K562 (cell line): Measurements from ENCODE around the gene PYM1. TPM values are rescaled to one million over a fixed set of nuclear protein-coding genes. Genes with fewer than 3 reads are reported as not detected.

Source experiments
- ATAC-seq: fragments of 200-7000 bp; cut with Tn5 transposase; 3 replicates; pipeline ENCODE4 v1.9.1; 2020; ENCODE audit warnings: moderate library complexity
- BruUV-seq: library from RNA; stranded (reverse); fragments of 400-500 nt; replicated peaks from 2 replicates; lab custom pipeline; 2021; lab: Mats Ljungman, UMichigan
- CTCF ChIA-PET: fragments of 300-600 bp; formaldehyde crosslinking; extraction: SDS; loops from one replicate; lab custom pipeline; 2021; ENCODE audit warnings: low intra/inter-chr PET ratio; lab: Yijun Ruan, JAX
- POLR2A ChIA-PET: fragments of 300-600, 350-650 bp; sonication (Branson Sonifier 250); formaldehyde crosslinking; extraction: SDS; loops from one replicate; lab custom pipeline; 2021; ENCODE audit warnings: antibody characterized with exemption, inconsistent platforms; lab: Yijun Ruan, JAX
- DNase-seq, 4 experiments: peaks; one replicate each; pipeline versions ENCODE4 v3.0.0 to v3.0.0-alpha.2; 2011 to 2018; ENCODE audit warnings: low spot score in 3 of 4, mixed read lengths in 3 of 4; ENCODE audit errors: extremely low read depth in 1 of 4
- FAIRE-seq: peaks from 2 replicates; lab custom pipeline; 2011; peaks lifted over from hg19 to GRCh38; lab: Jason Lieb, UNC
- H2AFZ ChIP-seq: 2 replicates; pipeline ENCODE4 v1.6.0; 2011; ENCODE audit warnings: low read depth, low read length, control low read depth, inconsistent platforms
- H3K27ac ChIP-seq: fragments of 200-600 bp; 3 replicates; pipeline ENCODE4 v1.8.0; 2011; ENCODE audit warnings: low read depth, mild to moderate bottlenecking, control low read depth, inconsistent platforms, low read length, moderate library complexity, mixed read lengths; ENCODE audit errors: extremely low read depth
- H3K27me3 ChIP-seq, 2 experiments: fragments of 300-600 bp in 1 of 2; 2 replicates in 1 of 2; 3 replicates in 1 of 2; pipeline versions ENCODE4 v1.6.0 to v1.8.0; 2011; ENCODE audit warnings: inconsistent platforms in 2 of 2, low read length in 2 of 2, mild to moderate bottlenecking in 1 of 2, mixed read lengths in 1 of 2, moderate library complexity in 1 of 2; ENCODE audit not compliant: control insufficient read depth in 2 of 2, insufficient read depth in 2 of 2
- H3K36me3 ChIP-seq: fragments of 300-600 bp; 3 replicates; pipeline ENCODE4 v1.8.0; 2011; ENCODE audit warnings: mild to moderate bottlenecking, low read length, inconsistent platforms; ENCODE audit not compliant: control insufficient read depth, insufficient read depth
- H3K4me1 ChIP-seq, 2 experiments: fragments of 200-600 bp in 1 of 2; replicated peaks in 1 of 2; 2 replicates in 1 of 2; 3 replicates in 1 of 2; pipeline versions ENCODE4 v1.5.1 to v1.8.0; 2011; ENCODE audit warnings: inconsistent platforms in 2 of 2, low read length in 2 of 2, mild to moderate bottlenecking in 1 of 2, mixed read lengths in 1 of 2, moderate library complexity in 1 of 2; ENCODE audit not compliant: control insufficient read depth in 2 of 2, insufficient read depth in 2 of 2
- H3K4me2 ChIP-seq: 2 replicates; pipeline ENCODE4 v1.6.1; 2011; ENCODE audit warnings: low read length, control low read depth, inconsistent platforms, mixed read lengths; ENCODE audit not compliant: insufficient read depth
- H3K4me3 ChIP-seq: fragments of 200-600 bp; sonication (generic), shearing (Covaris generic); 2 replicates; pipeline ENCODE4 v1.5.1; 2016; ENCODE audit warnings: control low read depth, inconsistent platforms
- H3K79me2 ChIP-seq: fragments of 200-600 bp; 3 replicates; pipeline ENCODE4 v1.8.0; 2011; ENCODE audit warnings: low read length, inconsistent platforms; ENCODE audit not compliant: control insufficient read depth, insufficient read depth
- H3K9ac ChIP-seq, 2 experiments: 2 replicates each; pipeline versions ENCODE4 v1.6.0 to v1.6.1; 2011; ENCODE audit warnings: low read depth in 2 of 2, low read length in 2 of 2, control low read depth in 1 of 2, inconsistent platforms in 1 of 2, mild to moderate bottlenecking in 1 of 2, mixed read lengths in 1 of 2; ENCODE audit not compliant: insufficient read depth in 1 of 2
- H3K9me1 ChIP-seq: one replicate; pipeline ENCODE4 v1.6.0; 2011; ENCODE audit warnings: inconsistent platforms, mild to moderate bottlenecking, low read length, moderate library complexity; ENCODE audit not compliant: control insufficient read depth, insufficient read depth
- H3K9me3 ChIP-seq: replicated peaks from 2 replicates; pipeline ENCODE4 v1.5.1; 2011; ENCODE audit warnings: low read depth, low read length, inconsistent platforms; ENCODE audit not compliant: control insufficient read depth, insufficient read depth
- H4K20me1 ChIP-seq: replicated peaks from 2 replicates; pipeline ENCODE4 v1.6.1; 2011; ENCODE audit warnings: low read length, inconsistent platforms, mixed read lengths; ENCODE audit not compliant: control insufficient read depth, insufficient read depth
- EP300 ChIP-seq: IDR thresholded peaks from 2 replicates; pipeline ENCODE4 v1.6.1; 2012; ENCODE audit warnings: low read length, improper control_type of control experiment
- FIP1L1 ChIP-seq: fragments of 200-400 bp; formaldehyde crosslinking; IDR thresholded peaks from 2 replicates; pipeline ENCODE4 v1.6.1; 2018; ENCODE audit warnings: mild to moderate bottlenecking, low read depth, low read length; ENCODE audit not compliant: poor library complexity, severe bottlenecking
- HSF4 ChIP-seq: fragments of 250-450 bp; sonication (Bioruptor Pico); IDR thresholded peaks from 2 replicates; pipeline ENCODE4 v2.1.2; 2022; ENCODE audit warnings: mild to moderate bottlenecking, moderate library complexity, borderline replicate concordance
- JUN ChIP-seq, 2 experiments: sonication (generic) in 1 of 2; formaldehyde crosslinking in 1 of 2; IDR thresholded peaks; 2 replicates each; pipeline versions ENCODE4 v1.6.1 to v1.8.0; 2012 to 2022; ENCODE audit warnings: borderline replicate concordance in 2 of 2, mild to moderate bottlenecking in 2 of 2, improper control_type of control experiment in 1 of 2, low read depth in 1 of 2, low read length in 1 of 2, missing genetic modification reagents in 1 of 2
- MAFK ChIP-seq: IDR thresholded peaks from 2 replicates; pipeline ENCODE4 v1.6.1; 2011; ENCODE audit warnings: low read length, improper control_type of control experiment
- NFYB ChIP-seq: IDR thresholded peaks from 2 replicates; pipeline ENCODE4 v1.6.1; 2011; ENCODE audit warnings: mild to moderate bottlenecking, moderate library complexity; ENCODE audit not compliant: insufficient read length; ENCODE audit errors: extremely low read depth
- PCBP2 ChIP-seq: fragments of 200-400 bp; formaldehyde crosslinking; IDR thresholded peaks from 2 replicates; pipeline ENCODE4 v1.6.1; 2018; ENCODE audit warnings: low read length, low read depth, mild to moderate bottlenecking, moderate library complexity; ENCODE audit not compliant: poor library complexity, severe bottlenecking
- RAD21 ChIP-seq, 2 experiments: fragments of 250-450 bp in 1 of 2; fragments of 450-650 bp in 1 of 2; sonication (Bioruptor Pico) in 1 of 2; formaldehyde crosslinking in 1 of 2; IDR thresholded peaks in 1 of 2; conservative IDR thresholded peaks in 1 of 2; 2 replicates each; pipeline versions ENCODE4 v1.4.0 to v1.8.0; 2020 to 2022; ENCODE audit warnings: mild to moderate bottlenecking in 2 of 2, moderate library complexity in 1 of 2
- RBM17 ChIP-seq: fragments of 200-400 bp; formaldehyde crosslinking; IDR thresholded peaks from 2 replicates; pipeline ENCODE4 v1.6.1; 2017; ENCODE audit warnings: low read depth, mild to moderate bottlenecking, low read length, borderline replicate concordance
- SETDB1 ChIP-seq: IDR thresholded peaks from one replicate; pipeline ENCODE4 v1.6.1; 2012; ENCODE audit warnings: low read length, control low read depth, inconsistent platforms
- ZNF561 ChIP-seq: fragments of 450-650 bp; formaldehyde crosslinking; conservative IDR thresholded peaks from 2 replicates; pipeline ENCODE4 v1.4.0; 2020; ENCODE audit warnings: mild to moderate bottlenecking, moderate library complexity
- WGBS: fragments of 100-300 bp; shearing (Covaris generic); methylation state at CpG from one replicate; pipeline ENCODE4 v1.1.6; 2016; ENCODE audit warnings: low coverage, mixed read lengths; ENCODE audit not compliant: insufficient coverage; ENCODE audit errors: missing lambda C conversion rate; 5-methylcytosine and 5-hydroxymethylcytosine counted together
- in situ Hi-C: fragments of 300-500 bp; cut with MboI; formaldehyde crosslinking; loops from 4 replicates; pipeline ENCODE4 v1.15.0; 2018; ENCODE audit warnings: inconsistent platforms, mixed read lengths
- intact Hi-C: fragments of 100-400 bp; cut with micrococcal nuclease; formaldehyde crosslinking; loops from 2 replicates; pipeline ENCODE4 v1.14.2; 2022
- polyA plus RNA-seq, 8 experiments: library from polyadenylated mRNA; depleted of rRNA in 4 of 8; stranded (reverse) in 5 of 8; unstranded in 3 of 8; fragments of >200 nt; fragmentation: Nextera tagmentation in 2 of 8; fragmentation: Illumina TruSeq in 1 of 8; extraction: Ambion mirVana in 2 of 8; extraction: Trizol in 1 of 8; gene quantifications; 2 replicates each; pipeline versions ENCODE4 v1.2.1 to v1.2.3, GENCODE V29; 2011 to 2014; ENCODE audit warnings: inconsistent platforms in 1 of 8, missing spikeins in 1 of 8
- total RNA-seq, 7 experiments: library from RNA; depleted of rRNA in 6 of 7; stranded (reverse); fragments of >200 nt in 6 of 7; fragmentation: Illumina TruSeq in 2 of 7; extraction: Trizol in 2 of 7; gene quantifications; 2 replicates each; pipeline versions ENCODE4 v1.2.1 to v1.2.3, GENCODE V29; 2011 to 2021; ENCODE audit warnings: low replicate concordance in 1 of 7
- TF ChIP-seq, protein P1 (sequence below): sonication (generic); formaldehyde crosslinking; IDR thresholded peaks from 2 replicates; pipeline ENCODE4 v1.8.1; 2023; ENCODE audit warnings: mild to moderate bottlenecking, missing genetic modification reagents
- TF ChIP-seq, protein P2 (sequence below), 2 experiments: IDR thresholded peaks; 2 replicates each; pipeline ENCODE4 v1.6.1; 2011; ENCODE audit warnings: borderline replicate concordance in 1 of 2, control low read depth in 1 of 2, low read depth in 1 of 2, low read length in 1 of 2, mild to moderate bottlenecking in 1 of 2, mixed read lengths in 1 of 2, moderate library complexity in 1 of 2; ENCODE audit not compliant: insufficient read depth in 1 of 2, insufficient read length in 1 of 2, poor library complexity in 1 of 2, severe bottlenecking in 1 of 2; ENCODE audit errors: extremely low read depth in 1 of 2
- TF ChIP-seq, protein P3 (sequence below): fragments of 250-450 bp; sonication (Bioruptor Pico); IDR thresholded peaks from 2 replicates; pipeline ENCODE4 v1.5.0; 2021; ENCODE audit warnings: mild to moderate bottlenecking, moderate library complexity

The PYM1 gene
- total and polyA plus RNA-seq, 9 of the 15 experiments (the other 6 are each of a cell fraction or from before 2014, with no cell fraction given): 29.0 to 51.3 (median 34.1) TPM

DNA sequence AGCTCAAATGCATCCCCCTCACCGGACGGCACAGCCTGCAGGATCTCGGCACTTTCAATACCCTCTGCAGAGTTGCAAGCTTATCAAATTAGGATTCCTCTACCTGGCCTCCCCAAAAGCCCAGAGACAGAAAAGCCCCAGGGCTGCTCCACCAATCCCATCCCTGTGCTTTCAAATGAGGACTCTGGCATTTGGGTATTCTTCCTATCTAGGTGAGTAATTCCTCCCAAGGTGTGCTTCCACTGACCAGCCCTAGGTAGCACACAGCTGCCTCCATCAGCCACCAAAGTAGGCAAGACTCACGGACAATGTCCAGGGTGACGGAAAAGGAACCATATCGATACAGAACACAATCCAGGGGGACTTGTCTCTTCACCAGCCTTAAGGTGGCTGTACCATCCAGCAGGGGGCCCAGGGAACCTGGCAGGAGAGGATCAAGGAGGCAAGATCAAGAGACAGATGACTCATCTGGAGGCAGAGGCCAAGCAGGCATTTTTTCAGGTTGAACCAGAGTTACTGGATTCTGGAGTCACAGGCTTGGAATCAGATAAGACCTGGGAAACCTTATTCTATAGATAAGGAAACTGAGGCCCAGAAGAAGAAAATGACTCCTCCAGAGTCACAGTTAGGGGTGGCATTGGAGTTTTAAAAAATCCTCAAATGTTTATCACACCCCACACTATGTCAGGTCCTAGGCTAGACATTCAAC is 28.3 kb upstream of the PYM1 start:
- Histone ChIP-seq H3K9ac (no peak overlapping the region), H3K27ac (no peak overlapping the region), H3K4me3 (no peak overlapping the region), H3K36me3 (no peaks in the 10 kb centered on the region), H3K4me2 (no peak overlapping the region), H4K20me1 (no peaks in the 10 kb centered on the region; the same call in 1 of the 2 replicates), H3K9me3 (no peaks in the 10 kb centered on the region), H3K9me1 (no peaks in the 10 kb centered on the region), H3K27me3 (no peaks in the 10 kb centered on the region), H2AFZ (no peak overlapping the region), H3K79me2 (no peaks in the 10 kb centered on the region), H3K4me1 (peaks cover 7 to 10% of the 10 kb centered on the region in 2 experiments; a peak in 4 of 5 replicates)
- DNase-seq (peak; percentile 43 to 80 (median 66)), ATAC-seq (peak; percentile 74), FAIRE-seq (peak; percentile 63)
- BruUV-seq: no TSS peak
- intact Hi-C loops (no loop called here), in situ Hi-C loops (no loop called here)
- ChIA-PET CTCF (no interaction called here), POLR2A (interaction anchor here (0.8 to 2.0 kb wide), 8 partner anchors 9 to 40 kb away, joined by 3 to 6 read pairs (median 3); partner anchors contain the start of gene PYM1)
- 37% methylated on average over 6 of the region's 6 CpGs for WGBS
- TF ChIP-seq JUN (IDR thresholded peaks at IDR 0.05; ENCODE audit: borderline replicate concordance, low read depth, low read length): peak; percentile 70
- TF ChIP-seq JUN (CRISPR knock-in tag; IDR thresholded peaks at IDR 0.05; ENCODE audit: borderline replicate concordance): no peak
- TF ChIP-seq, protein P1, sequence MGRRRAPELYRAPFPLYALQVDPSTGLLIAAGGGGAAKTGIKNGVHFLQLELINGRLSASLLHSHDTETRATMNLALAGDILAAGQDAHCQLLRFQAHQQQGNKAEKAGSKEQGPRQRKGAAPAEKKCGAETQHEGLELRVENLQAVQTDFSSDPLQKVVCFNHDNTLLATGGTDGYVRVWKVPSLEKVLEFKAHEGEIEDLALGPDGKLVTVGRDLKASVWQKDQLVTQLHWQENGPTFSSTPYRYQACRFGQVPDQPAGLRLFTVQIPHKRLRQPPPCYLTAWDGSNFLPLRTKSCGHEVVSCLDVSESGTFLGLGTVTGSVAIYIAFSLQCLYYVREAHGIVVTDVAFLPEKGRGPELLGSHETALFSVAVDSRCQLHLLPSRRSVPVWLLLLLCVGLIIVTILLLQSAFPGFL (CRISPR knock-in tag): no peak
- TF ChIP-seq NFYB: no peak
- TF ChIP-seq SETDB1: no peak
- peak in 1 of 2 experiments; percentile 49; a peak in 2 of 4 replicates for TF ChIP-seq RAD21 (CRISPR knock-in tag; conservative IDR thresholded peaks at IDR 0.05 in 1 of 2, IDR thresholded peaks at IDR 0.05 in 1 of 2)
- no peak for TF ChIP-seq HSF4
- TF ChIP-seq, protein P2, sequence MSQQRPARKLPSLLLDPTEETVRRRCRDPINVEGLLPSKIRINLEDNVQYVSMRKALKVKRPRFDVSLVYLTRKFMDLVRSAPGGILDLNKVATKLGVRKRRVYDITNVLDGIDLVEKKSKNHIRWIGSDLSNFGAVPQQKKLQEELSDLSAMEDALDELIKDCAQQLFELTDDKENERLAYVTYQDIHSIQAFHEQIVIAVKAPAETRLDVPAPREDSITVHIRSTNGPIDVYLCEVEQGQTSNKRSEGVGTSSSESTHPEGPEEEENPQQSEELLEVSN (IDR thresholded peaks at IDR 0.05; ENCODE audit: borderline replicate concordance in 1 of 2, extremely low read depth in 1 of 2, insufficient read depth in 1 of 2, insufficient read length in 1 of 2, low read depth in 1 of 2, low read length in 1 of 2, poor library complexity in 1 of 2, severe bottlenecking in 1 of 2): no peak
- TF ChIP-seq FIP1L1: no peak
- no peak for TF ChIP-seq EP300
- no peak for TF ChIP-seq PCBP2
- TF ChIP-seq ZNF561: no peak
- TF ChIP-seq MAFK: no peak
- no peak for TF ChIP-seq RBM17
- TF ChIP-seq, protein P3, sequence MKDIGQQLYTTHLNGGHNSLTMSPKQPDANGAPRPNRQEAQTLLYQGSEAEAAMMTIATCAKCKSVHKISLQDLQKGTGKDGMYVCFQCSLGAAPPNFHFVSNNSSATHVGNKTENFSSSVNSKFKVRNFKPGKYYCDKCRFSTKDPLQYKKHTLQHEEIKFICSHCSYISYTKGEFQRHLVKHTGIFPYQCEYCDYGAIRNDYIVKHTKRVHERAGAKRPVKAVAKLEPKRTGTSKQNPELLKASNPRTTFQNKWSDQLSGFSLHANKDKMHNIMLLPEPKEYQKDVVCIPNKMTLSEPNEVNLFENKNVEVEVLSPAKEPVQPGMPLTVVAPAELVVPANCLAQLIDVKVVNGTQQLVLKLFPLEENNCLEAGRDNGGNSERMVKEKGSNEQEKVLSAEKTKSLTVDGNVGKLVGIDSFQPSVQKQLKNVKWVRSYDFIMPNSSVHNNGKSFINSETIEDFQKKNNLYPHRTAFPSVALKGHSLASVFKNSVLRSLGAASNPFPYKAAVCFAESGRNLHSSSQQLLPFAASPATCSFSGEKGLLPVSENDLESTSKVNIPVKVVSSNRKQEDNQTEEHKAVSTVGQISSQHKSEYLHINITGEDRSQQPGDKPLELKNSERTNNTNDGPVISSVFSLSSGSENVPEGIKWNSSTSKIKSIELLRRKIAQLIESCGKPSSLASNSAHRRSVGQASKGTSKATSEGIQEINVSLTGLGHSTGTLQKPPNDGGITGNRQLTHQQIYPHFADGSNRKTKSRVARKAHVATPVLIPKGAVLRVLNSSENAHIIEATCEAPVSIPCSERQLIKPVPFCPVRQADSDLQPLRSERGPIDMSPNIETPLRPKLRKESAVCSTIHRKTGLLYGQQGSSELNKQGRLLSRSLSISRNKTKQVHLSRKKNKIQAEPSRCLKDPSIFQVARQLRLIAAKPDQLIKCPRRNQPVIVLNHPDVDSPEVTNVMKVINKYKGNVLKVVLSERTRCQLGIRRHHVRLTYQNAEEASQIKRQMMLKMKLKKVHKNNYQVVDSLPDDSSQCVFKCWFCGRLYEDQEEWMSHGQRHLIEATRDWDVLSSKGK (CRISPR knock-in tag): no peak
